ENCODE results near the gene GABARAP. TPM values are rescaled to one million over a fixed set of nuclear protein-coding genes. Genes with fewer than 3 reads are reported as not detected.

The GABARAP gene
- total and polyA plus RNA-seq, 4 experiments from 2014 or later, result 324 to 896 (median 534) TPM

GRCh38 chr17:7279448-7279847 is 37.2 kb upstream of the GABARAP start:
- Histone ChIP-seq H3K36me3 (ENCODE audit: insufficient read depth, low read length) (no peaks in the 10 kb centered on the region), H3K4me1 (ENCODE audit: insufficient read depth, low read length) (peaks cover 25% of the 10 kb centered on the region), H3K4me3 (ENCODE audit: low read length in 2 of 2) (no peak overlapping the region), H3K9me3 (ENCODE audit: control insufficient read depth in 1 of 2, low read length in 2 of 2) (no peaks in the 10 kb centered on the region), H3K27me3 (ENCODE audit: insufficient read depth, low read length) (peaks cover 10% of the 10 kb centered on the region), H3K27ac (ENCODE audit: low read depth, low read length) (no peak overlapping the region)
- ChIA-PET POLR2A (ENCODE audit: partially characterized antibody) (interaction anchor here (0.6 to 2.0 kb wide), 3 partner anchors 20 to 69 kb away, joined by 3 to 4 read pairs (median 4); no protein-coding TSS in a partner anchor), CTCF (ENCODE audit: partially characterized antibody) (interaction anchor here (0.8 to 2.8 kb wide), 4 partner anchors 17 to 76 kb away, joined by 3 to 26 read pairs (median 6); partner anchors contain the start of gene TMEM95)
- peak overlapping the region in 1 of 8 donors; percentile 49 for H3K4me3 Mint-ChIP-seq
- no peak overlapping the region for H3K27ac Mint-ChIP-seq
- peaks cover 4 to 28% (median 18%) of the 10 kb centered on the region in 4 donors for H3K4me1 Mint-ChIP-seq
- intact Hi-C loops (cut with micrococcal nuclease), result no loop called here
- no peaks in the 10 kb centered on the region for H3K36me3 Mint-ChIP-seq
- peaks cover 15 to 19% of the 10 kb centered on the region in 2 donors for H3K27me3 Mint-ChIP-seq
- no peak for DNase-seq
- H3K9me3 Mint-ChIP-seq, result no peaks in the 10 kb centered on the region

- H3K4me1 ChIP-seq (ENCODE audit: insufficient read depth, low read length), result peaks cover 20% of the 10 kb centered on the region
- Mint-ChIP-seq H3K4me1 (peaks cover 13 to 23% (median 19%) of the 10 kb centered on the region in 4 donors), H3K27ac (no peak overlapping the region), H3K9me3 (no peaks in the 10 kb centered on the region), H3K27me3 (peaks cover 7 to 15% of the 10 kb centered on the region in 2 donors), H3K36me3 (no peaks in the 10 kb centered on the region), H3K4me3 (no peak overlapping the region)
- intact Hi-C loops (cut with micrococcal nuclease), result no loop called here
- CTCF ChIA-PET (ENCODE audit: partially characterized antibody), result interaction anchor here (2.1 kb wide), 1 partner anchor 30 kb away, joined by 6 read pairs; no protein-coding TSS in a partner anchor
- no peak overlapping the region for H3K4me3 ChIP-seq (ENCODE audit: low read length in 2 of 2)
- no peak overlapping the region for H3K27ac ChIP-seq (ENCODE audit: low read depth, low read length)
- DNase-seq, result no peak
- POLR2A ChIA-PET (ENCODE audit: partially characterized antibody), result no interaction called here
- no peaks in the 10 kb centered on the region for H3K9me3 ChIP-seq (ENCODE audit: control insufficient read depth in 1 of 2, low read length in 2 of 2)
- H3K27me3 ChIP-seq (ENCODE audit: insufficient read depth, low read length), result no peaks in the 10 kb centered on the region
- no peaks in the 10 kb centered on the region for H3K36me3 ChIP-seq (ENCODE audit: insufficient read depth, low read length)
Measured at GRCh38 chr17:7266784-7267183, 24.5 kb upstream of the GABARAP start.

GRCh38 chr17:7263801-7264078 is 21.5 kb upstream of the GABARAP start:
- H3K27ac ChIP-seq (ENCODE audit: low read depth, low read length), result no peak overlapping the region
- no peaks in the 10 kb centered on the region for H3K9me3 Mint-ChIP-seq
- no peak for DNase-seq
- peak overlapping the region in 7 of 8 donors; percentile 23 to 91 (median 84) for H3K4me3 Mint-ChIP-seq
- no peaks in the 10 kb centered on the region for H3K27me3 ChIP-seq (ENCODE audit: insufficient read depth, low read length)
- intact Hi-C loops (cut with micrococcal nuclease), result no loop called here
- POLR2A ChIA-PET (ENCODE audit: partially characterized antibody), result interaction anchor here (0.6 to 2.2 kb wide), 6 partner anchors 10 to 251 kb away, joined by 3 to 6 read pairs (median 4); no protein-coding TSS in a partner anchor
- peaks cover 14 to 31% (median 23%) of the 10 kb centered on the region in 4 donors for H3K4me1 Mint-ChIP-seq
- CTCF ChIA-PET (ENCODE audit: partially characterized antibody), result interaction anchor here (1.1 to 1.3 kb wide), 2 partner anchors 10 to 262 kb away, joined by 3 read pairs; no protein-coding TSS in a partner anchor
- H3K27me3 Mint-ChIP-seq, result peaks cover 7 to 13% of the 10 kb centered on the region in 2 donors
- H3K36me3 Mint-ChIP-seq, result peaks cover 6% of the 10 kb centered on the region in 2 donors
- no peak overlapping the region for H3K4me3 ChIP-seq (ENCODE audit: low read length in 2 of 2)
- no peaks in the 10 kb centered on the region for H3K9me3 ChIP-seq (ENCODE audit: control insufficient read depth in 1 of 2, low read length in 2 of 2)
- peaks cover 3% of the 10 kb centered on the region for H3K36me3 ChIP-seq (ENCODE audit: insufficient read depth, low read length)
- H3K27ac Mint-ChIP-seq, result peak overlapping the region in 1 of 7 donors; percentile 73
- peaks cover 31% of the 10 kb centered on the region for H3K4me1 ChIP-seq (ENCODE audit: insufficient read depth, low read length)

- intact Hi-C loops (cut with micrococcal nuclease), result no loop called here
- Histone ChIP-seq H3K4me3 (ENCODE audit: low read length in 2 of 2) (no peak overlapping the region), H3K27ac (ENCODE audit: low read depth, low read length) (no peak overlapping the region), H3K27me3 (ENCODE audit: insufficient read depth, low read length) (no peaks in the 10 kb centered on the region), H3K4me1 (ENCODE audit: insufficient read depth, low read length) (peaks cover 31% of the 10 kb centered on the region), H3K36me3 (ENCODE audit: insufficient read depth, low read length) (peaks cover 3% of the 10 kb centered on the region), H3K9me3 (ENCODE audit: control insufficient read depth in 1 of 2, low read length in 2 of 2) (no peaks in the 10 kb centered on the region)
- ChIA-PET CTCF (ENCODE audit: partially characterized antibody) (interaction anchor here (1.1 to 1.3 kb wide), 2 partner anchors 9 to 263 kb away, joined by 3 read pairs; no protein-coding TSS in a partner anchor), POLR2A (ENCODE audit: partially characterized antibody) (interaction anchor here (0.6 to 2.2 kb wide), 5 partner anchors 9 to 250 kb away, joined by 3 to 6 read pairs (median 4); no protein-coding TSS in a partner anchor)
- Mint-ChIP-seq H3K9me3 (no peaks in the 10 kb centered on the region), H3K4me3 (peak overlapping the region; percentile 78 to 91 (median 82)), H3K27ac (peak overlapping the region in 6 of 7 donors; percentile 32 to 92 (median 81)), H3K36me3 (peaks cover 6 to 9% of the 10 kb centered on the region in 2 donors), H3K4me1 (peaks cover 14 to 31% (median 23%) of the 10 kb centered on the region in 4 donors), H3K27me3 (peaks cover 7 to 13% of the 10 kb centered on the region in 2 donors)
- no peak for DNase-seq
Measured at GRCh38 chr17:7262935-7263800, 20.9 kb upstream of the GABARAP start.

GRCh38 chr17:7262192-7262934 is 20.1 kb upstream of the GABARAP start, which contains the start of gene CLDN7:
Gene CLDN7, minus strand, starts transcription at chr17:7262478. Its CDS starts 435 bp downstream, at chr17:7262043.
- Histone ChIP-seq H3K4me1 (ENCODE audit: insufficient read depth, low read length) (peaks cover 31% of the 10 kb centered on the region), H3K27me3 (ENCODE audit: insufficient read depth, low read length) (no peaks in the 10 kb centered on the region), H3K36me3 (ENCODE audit: insufficient read depth, low read length) (peaks cover 3% of the 10 kb centered on the region), H3K27ac (ENCODE audit: low read depth, low read length) (no peak within 1 kb of the TSS), H3K9me3 (ENCODE audit: control insufficient read depth in 1 of 2, low read length in 2 of 2) (no peaks in the 10 kb centered on the region), H3K4me3 (ENCODE audit: low read length in 2 of 2) (peak within 1 kb of the TSS in 1 of 2 donors; percentile 28)
- Mint-ChIP-seq H3K9me3 (no peaks in the 10 kb centered on the region), H3K4me3 (peak within 1 kb of the TSS; percentile 78 to 91 (median 82)), H3K4me1 (peaks cover 14 to 31% (median 23%) of the 10 kb centered on the region in 4 donors), H3K27ac (peak within 1 kb of the TSS; percentile 59 to 92 (median 77)), H3K36me3 (peaks cover 6 to 12% of the 10 kb centered on the region in 2 donors), H3K27me3 (peaks cover 7 to 13% of the 10 kb centered on the region in 2 donors)
- no peak for DNase-seq
- ChIA-PET CTCF (ENCODE audit: partially characterized antibody) (no interaction called here), POLR2A (ENCODE audit: partially characterized antibody) (interaction anchor here (1.0 to 2.2 kb wide), 5 partner anchors 11 to 227 kb away, joined by 3 to 6 read pairs (median 3); partner anchors contain the start of genes ACAP1, CTDNEP1, GABARAP and SLC16A13)
- intact Hi-C loops (cut with micrococcal nuclease), result no loop called here

- intact Hi-C loops (cut with micrococcal nuclease), result loop anchor here (1.0 kb wide), 1 partner anchor 9 kb away; the partner anchor contains the start of gene ELP5
Measured at GRCh38 chr17:7261379-7262191, 19.3 kb upstream of the GABARAP start.

More at GRCh38 chr17:7261379-7262191, 19.3 kb upstream of the GABARAP start:
- DNase-seq, result no peak
- POLR2A ChIA-PET (ENCODE audit: partially characterized antibody), result interaction anchor here (0.9 to 2.2 kb wide), 6 partner anchors 10 to 226 kb away, joined by 3 to 6 read pairs (median 3); partner anchors contain the start of genes ACAP1, CTDNEP1, GABARAP and SLC16A13
- peaks cover 31% of the 10 kb centered on the region for H3K4me1 ChIP-seq (ENCODE audit: insufficient read depth, low read length)
- Mint-ChIP-seq H3K9me3 (no peaks in the 10 kb centered on the region), H3K36me3 (peaks cover 9 to 20% of the 10 kb centered on the region in 2 donors), H3K27me3 (peaks cover 4 to 10% of the 10 kb centered on the region in 2 donors), H3K4me3 (peak overlapping the region; percentile 46 to 81 (median 68)), H3K27ac (peak overlapping the region in 5 of 7 donors; percentile 22 to 70 (median 59)), H3K4me1 (peaks cover 14 to 31% (median 23%) of the 10 kb centered on the region in 4 donors)
- CTCF ChIA-PET (ENCODE audit: partially characterized antibody), result interaction anchor here (0.5 kb wide), 1 partner anchor 455 kb away, joined by 3 read pairs; no protein-coding TSS in a partner anchor
- H3K27me3 ChIP-seq (ENCODE audit: insufficient read depth, low read length), result no peaks in the 10 kb centered on the region
- H3K36me3 ChIP-seq (ENCODE audit: insufficient read depth, low read length), result peaks cover 3% of the 10 kb centered on the region
- H3K4me3 ChIP-seq (ENCODE audit: low read length in 2 of 2), result no peak overlapping the region
- peak overlapping the region; percentile 46 for H3K27ac ChIP-seq (ENCODE audit: low read depth, low read length)
- H3K9me3 ChIP-seq (ENCODE audit: control insufficient read depth in 1 of 2, low read length in 2 of 2), result no peaks in the 10 kb centered on the region
